H9 (cell line): Measurements from ENCODE around the gene TMEM140. TPM values are rescaled to one million over a fixed set of nuclear protein-coding genes. Genes with fewer than 3 reads are reported as not detected.

Experiments
- DNase-seq: peaks from one replicate; pipeline ENCODE4 v3.0.0-alpha.2; 2017
- H2AFZ ChIP-seq: one replicate; pipeline ENCODE4 v1.6.1; 2013; ENCODE audit warnings: mild to moderate bottlenecking, low read length, control low read depth, moderate library complexity
- H2AK5ac ChIP-seq: 2 replicates; pipeline ENCODE4 v1.6.1; 2013; ENCODE audit warnings: low read length, control low read depth, mixed read lengths; ENCODE audit not compliant: insufficient read length
- H2BK120ac ChIP-seq: one replicate; pipeline ENCODE4 v1.6.1; 2013; ENCODE audit warnings: low read depth, mild to moderate bottlenecking, low read length, control low read depth, inconsistent platforms; ENCODE audit not compliant: poor library complexity, severe bottlenecking
- H2BK12ac ChIP-seq: 2 replicates; pipeline ENCODE4 v1.6.1; 2013; ENCODE audit warnings: low read length, control low read depth, mixed read lengths, low read depth; ENCODE audit not compliant: insufficient read length
- H2BK15ac ChIP-seq: 2 replicates; pipeline ENCODE4 v1.6.1; 2013; ENCODE audit warnings: low read depth, low read length, control low read depth
- H2BK20ac ChIP-seq: one replicate; pipeline ENCODE4 v1.6.1; 2013; ENCODE audit warnings: low read depth, mild to moderate bottlenecking, low read length, control low read depth, inconsistent platforms; ENCODE audit not compliant: poor library complexity, severe bottlenecking
- H2BK5ac ChIP-seq: 2 replicates; pipeline ENCODE4 v1.6.1; 2013; ENCODE audit warnings: low read length, control low read depth, mixed read lengths; ENCODE audit not compliant: insufficient read length
- H3K14ac ChIP-seq: 2 replicates; pipeline ENCODE4 v1.6.1; 2013; ENCODE audit warnings: low read length, control low read depth; ENCODE audit not compliant: insufficient read depth
- H3K18ac ChIP-seq: 2 replicates; pipeline ENCODE4 v1.6.1; 2013; ENCODE audit warnings: low read depth, mild to moderate bottlenecking, mixed read lengths, low read length, control low read depth; ENCODE audit not compliant: insufficient read length
- H3K23ac ChIP-seq: 2 replicates; pipeline ENCODE4 v1.6.1; 2013; ENCODE audit warnings: low read length, control low read depth, mixed read lengths, low read depth; ENCODE audit not compliant: insufficient read length
- H3K23me2 ChIP-seq: 2 replicates; pipeline ENCODE4 v1.6.1; 2013; ENCODE audit warnings: low read depth, mild to moderate bottlenecking, mixed read lengths, low read length, control low read depth; ENCODE audit not compliant: insufficient read length, poor library complexity, severe bottlenecking
- H3K27ac ChIP-seq: 2 replicates; pipeline ENCODE4 v1.5.1; 2013; ENCODE audit warnings: low read length, control low read depth, mixed read lengths, low read depth; ENCODE audit not compliant: insufficient read length
- H3K27me3 ChIP-seq: 2 replicates; pipeline ENCODE4 v1.6.1; 2013; ENCODE audit warnings: low read length, control low read depth, inconsistent platforms; ENCODE audit not compliant: insufficient read depth
- H3K4ac ChIP-seq: 2 replicates; pipeline ENCODE4 v1.6.1; 2013; ENCODE audit warnings: low read depth, mild to moderate bottlenecking, control low read depth, inconsistent platforms, low read length, moderate library complexity
- H3K4me1 ChIP-seq: 2 replicates; pipeline ENCODE4 v1.6.1; 2013; ENCODE audit warnings: low read length, control low read depth, inconsistent platforms; ENCODE audit not compliant: insufficient read depth
- H3K4me2 ChIP-seq: 2 replicates; pipeline ENCODE4 v1.6.1; 2013; ENCODE audit warnings: low read length, control low read depth, mixed read lengths; ENCODE audit not compliant: insufficient read length, insufficient read depth
- H3K56ac ChIP-seq: 2 replicates; pipeline ENCODE4 v1.6.1; 2013; ENCODE audit warnings: low read depth, mild to moderate bottlenecking, mixed read lengths, low read length, control low read depth; ENCODE audit not compliant: insufficient read length
- H3K79me1 ChIP-seq: 2 replicates; pipeline ENCODE4 v1.6.1; 2013; ENCODE audit warnings: low read depth, mild to moderate bottlenecking, moderate library complexity, low read length, control low read depth, inconsistent platforms; ENCODE audit not compliant: insufficient read depth, poor library complexity, severe bottlenecking
- H3K79me2 ChIP-seq: 2 replicates; pipeline ENCODE4 v1.6.1; 2013; ENCODE audit warnings: low read length, control low read depth, inconsistent platforms; ENCODE audit not compliant: insufficient read depth
- H3K9ac ChIP-seq: 2 replicates; pipeline ENCODE4 v1.6.1; 2013; ENCODE audit warnings: low read length, control low read depth, mixed read lengths; ENCODE audit not compliant: insufficient read length; ENCODE audit errors: extremely low read depth
- H3K9me3 ChIP-seq: one replicate; pipeline ENCODE4 v1.6.1; 2013; ENCODE audit warnings: low read depth, low read length, inconsistent platforms; ENCODE audit not compliant: control insufficient read depth
- H3T11ph ChIP-seq: one replicate; pipeline ENCODE4 v1.6.1; 2013; ENCODE audit warnings: mild to moderate bottlenecking, low read length, control low read depth, inconsistent platforms
- H4K20me1 ChIP-seq: one replicate; pipeline ENCODE4 v1.6.1; 2013; ENCODE audit not compliant: control insufficient read depth, insufficient read length, insufficient read depth
- H4K5ac ChIP-seq: 2 replicates; pipeline ENCODE4 v1.6.1; 2013; ENCODE audit warnings: low read depth, mild to moderate bottlenecking, mixed read lengths, low read length, control low read depth; ENCODE audit not compliant: insufficient read length
- H4K8ac ChIP-seq: replicated peaks from 2 replicates; pipeline ENCODE4 v1.6.1; 2013; ENCODE audit warnings: low read length, control low read depth, mixed read lengths, low read depth; ENCODE audit not compliant: insufficient read length
- H4K91ac ChIP-seq: 2 replicates; pipeline ENCODE4 v1.6.1; 2013; ENCODE audit warnings: low read depth, mild to moderate bottlenecking, moderate library complexity, mixed read lengths, low read length, control low read depth; ENCODE audit not compliant: insufficient read length
- H3K27ac Mint-ChIP-seq, 3 experiments: 2 replicates in 2 of 3; 3 replicates in 1 of 3; pipeline ENCODE4 v1.8.0; 2020 to 2021; ENCODE audit warnings: mixed read lengths in 3 of 3, mild to moderate bottlenecking in 1 of 3, moderate library complexity in 1 of 3
- H3K27me3 Mint-ChIP-seq: 2 replicates; pipeline ENCODE4 v1.8.0; 2021; ENCODE audit warnings: low read depth, mild to moderate bottlenecking, moderate library complexity, mixed read lengths
- H3K36me3 Mint-ChIP-seq, 3 experiments: 2 replicates in 2 of 3; 3 replicates in 1 of 3; pipeline ENCODE4 v1.8.0; 2020 to 2021; ENCODE audit warnings: low read depth in 3 of 3, mixed read lengths in 3 of 3; ENCODE audit not compliant: insufficient read depth in 1 of 3
- H3K4me1 Mint-ChIP-seq, 2 experiments: 2 replicates each; pipeline ENCODE4 v1.8.0; 2020; ENCODE audit warnings: mixed read lengths in 2 of 2
- H3K4me3 Mint-ChIP-seq, 2 experiments: 2 replicates in 1 of 2; 3 replicates in 1 of 2; pipeline ENCODE4 v1.8.0; 2020 to 2021; ENCODE audit warnings: mild to moderate bottlenecking in 2 of 2, mixed read lengths in 2 of 2, moderate library complexity in 1 of 2
- H3K9me3 Mint-ChIP-seq, 2 experiments: 2 replicates in 1 of 2; 3 replicates in 1 of 2; pipeline ENCODE4 v1.8.0; 2020; ENCODE audit warnings: mild to moderate bottlenecking in 2 of 2, mixed read lengths in 2 of 2, moderate library complexity in 1 of 2
- CTCF ChIP-seq: fragments of 200-600 bp; sonication (generic); conservative IDR thresholded peaks from 3 replicates; pipeline ENCODE4 v1.8.0; 2021; ENCODE audit warnings: antibody characterized with exemption, mild to moderate bottlenecking
- WGBS: extraction: QIAGEN DNeasy Blood & Tissue Kit; methylation state at CpG from one replicate; pipeline ENCODE4 v1.1.7; 2013; ENCODE audit warnings: missing lambda C conversion rate, low lambda C conversion rate, mixed read lengths; ENCODE audit not compliant: insufficient read length; ENCODE audit errors: extremely low coverage; 5-methylcytosine and 5-hydroxymethylcytosine counted together
- total RNA-seq: library from RNA; stranded (reverse); gene quantifications from 2 replicates; pipeline ENCODE4 v1.2.1, GENCODE V29; 2021

TMEM140 gene
- total RNA-seq, 1 experiment from 2014 or later = not detected

- H3K4me1 ChIP-seq = peaks cover 5% of the 10 kb centered on the region; the same call in 1 of the 2 replicates
- H2BK5ac ChIP-seq = no peak overlapping the region
- Mint-ChIP-seq H3K27me3 (no peaks in the 10 kb centered on the region), H3K9me3 (peaks cover 5 to 8% of the 10 kb centered on the region in 2 experiments; a peak in 4 of 5 replicates), H3K36me3 (peaks cover under 1 to 17% (median 2%) of the 10 kb centered on the region in 3 experiments), H3K4me3 (no peak overlapping the region), H3K27ac (no peak overlapping the region; a peak in 2 of 7 replicates), H3K4me1 (peaks cover 26 to 41% of the 10 kb centered on the region in 2 experiments)
- H3K27ac ChIP-seq = no peak overlapping the region
- H4K91ac ChIP-seq = no peak overlapping the region
- peaks cover 1% of the 10 kb centered on the region for H3K23me2 ChIP-seq
- H3K9ac ChIP-seq = no peak overlapping the region
- H4K8ac ChIP-seq = no peak overlapping the region
- WGBS = no CpG with 5 or more reads among the region's 7 CpGs
- no peak overlapping the region for H3K23ac ChIP-seq
- no peaks in the 10 kb centered on the region for H3K79me1 ChIP-seq
- no peak overlapping the region for H2BK120ac ChIP-seq
- no peak for DNase-seq
- H3K79me2 ChIP-seq = no peaks in the 10 kb centered on the region
- H3K56ac ChIP-seq = no peak overlapping the region
- H2BK15ac ChIP-seq = no peak overlapping the region
- no peak overlapping the region for H3K14ac ChIP-seq
- H4K20me1 ChIP-seq = no peaks in the 10 kb centered on the region
- no peak overlapping the region for H2AFZ ChIP-seq
- H3K9me3 ChIP-seq = no peaks in the 10 kb centered on the region
- H3K18ac ChIP-seq = no peak overlapping the region
- H3K27me3 ChIP-seq = no peaks in the 10 kb centered on the region
- H3K4me2 ChIP-seq = no peak overlapping the region
- no peak overlapping the region for H4K5ac ChIP-seq
- H3T11ph ChIP-seq = no peak overlapping the region
- H3K4ac ChIP-seq = no peak overlapping the region
- H2AK5ac ChIP-seq = no peak overlapping the region
- no peak for TF ChIP-seq CTCF
- H2BK12ac ChIP-seq = no peak overlapping the region
- no peak overlapping the region for H2BK20ac ChIP-seq
Observed at GRCh38 chr7:135174941-135175340, 27.1 kb downstream of the TMEM140 start.
